Measurements from ENCODE around the gene KPTN.

DNA sequence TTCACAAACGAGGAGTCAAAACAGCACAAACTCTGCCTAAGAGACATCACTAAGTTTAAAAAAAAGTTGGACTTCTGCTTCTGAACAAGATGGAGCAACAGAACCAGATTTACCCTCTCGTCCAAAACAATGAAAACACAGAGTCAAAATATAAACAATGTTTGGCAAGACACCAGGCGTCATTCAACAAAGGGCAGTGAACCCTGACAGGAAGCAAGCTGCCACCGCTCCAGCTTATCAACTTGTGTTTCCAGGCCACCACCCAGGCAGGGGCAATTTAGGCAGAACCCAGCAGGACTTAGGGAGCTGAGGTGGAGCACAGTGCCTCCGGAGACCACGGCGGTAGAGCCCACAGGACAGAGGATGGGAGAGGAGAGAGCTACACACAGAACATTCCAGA, 39.5 kb upstream of the KPTN start:
- TF ChIP-seq CTCF (conservative IDR thresholded peaks at IDR 0.05 in 1 of 2, IDR thresholded peaks at IDR 0.05 in 1 of 2; ENCODE audit: low read depth in 1 of 2, low read length in 2 of 2) = no peak
- TF ChIP-seq EZH2 (IDR thresholded peaks at IDR 0.05; ENCODE audit: low read length, missing control alignments) = no peak

Measured in fibroblast of lung (primary cell).